ENCODE data around the gene MPND.
"Not testable (repeated sequence)": the region's sequence is repeated elsewhere in the genome, so short reads cannot be mapped to it uniquely, and the experiment has no call there.

The MPND gene

GRCh38 chr19:4320419-4320818, 22.9 kb upstream of the MPND start:
- no peak for DNase-seq

GRCh38 chr19:4322942-4323665, 20.3 kb upstream of the MPND start:
- no peak for DNase-seq

- DNase-seq = no peak
Measured at GRCh38 chr19:4323692-4324091, 19.7 kb upstream of the MPND start.

GRCh38 chr19:4324228-4324627, 19.1 kb upstream of the MPND start:
- no peak for DNase-seq

GRCh38 chr19:4326215-4326836, 17.0 kb upstream of the MPND start:
- no peak for DNase-seq

- DNase-seq = peak; percentile 35
Measured at GRCh38 chr19:4326837-4327251, 16.5 kb upstream of the MPND start.

- DNase-seq = peak; percentile 78
Measured at GRCh38 chr19:4327252-4327876, 16.0 kb upstream of the MPND start.

- no peak for DNase-seq
Measured at GRCh38 chr19:4327877-4328242, 15.5 kb upstream of the MPND start.

GRCh38 chr19:4328243-4328990, 14.9 kb upstream of the MPND start:
- peak; percentile 96 for DNase-seq

GRCh38 chr19:4328991-4329681, 14.2 kb upstream of the MPND start:
- peak; percentile 39 for DNase-seq

- no peak for DNase-seq
Measured at GRCh38 chr19:4329858-4330257, 13.5 kb upstream of the MPND start.

GRCh38 chr19:4334929-4335570, 8.3 kb upstream of the MPND start:
- no peak for DNase-seq

GRCh38 chr19:4337906-4338440, 5.4 kb upstream of the MPND start:
- no peak for DNase-seq

GRCh38 chr19:4338441-4339355, 4.7 kb upstream of the MPND start, which contains the start of gene STAP2:
TSS of gene STAP2 (minus strand) at chr19:4338827. CDS start at chr19:4338753, 74 bp downstream.
- peak; percentile 27 for DNase-seq

- DNase-seq = no peak
Measured at GRCh38 chr19:4342314-4342614, 1.1 kb upstream of the MPND start.

- peak; percentile 98 for DNase-seq
Measured at GRCh38 chr19:4342615-4343369, 570 bp upstream of the MPND start.

- DNase-seq = no peak
Measured at GRCh38 chr19:4345342-4346019, 2.1 kb downstream of the MPND start.

GRCh38 chr19:4346020-4346383, 2.6 kb downstream of the MPND start:
- DNase-seq = no peak

- no peak for DNase-seq
Measured at GRCh38 chr19:4347521-4347920, 4.2 kb downstream of the MPND start.

- not testable (repeated sequence) for DNase-seq
Measured at GRCh38 chr19:4349225-4349624, 5.9 kb downstream of the MPND start.
